HFFc6 (cell line): ENCODE data around the gene HS6ST2. TPM values are rescaled to one million over a fixed set of nuclear protein-coding genes. Genes with fewer than 3 reads are reported as not detected.

Experiments
- DNase-seq: peaks from one replicate; pipeline ENCODE4 v3.0.0-alpha.2; 2018
- H3K27ac Mint-ChIP-seq: 2 replicates; pipeline ENCODE4 v1.8.0; 2020; ENCODE audit warnings: mild to moderate bottlenecking, mixed read lengths
- H3K27me3 Mint-ChIP-seq: 2 replicates; pipeline ENCODE4 v1.8.0; 2021; ENCODE audit warnings: mild to moderate bottlenecking, moderate library complexity, mixed read lengths; ENCODE audit not compliant: insufficient read depth
- H3K36me3 Mint-ChIP-seq: 2 replicates; pipeline ENCODE4 v1.8.0; 2021; ENCODE audit warnings: low read depth, mixed read lengths
- H3K4me1 Mint-ChIP-seq: 2 replicates; pipeline ENCODE4 v1.8.0; 2020; ENCODE audit warnings: low read depth, mixed read lengths
- H3K4me3 Mint-ChIP-seq: 2 replicates; pipeline ENCODE4 v1.8.0; 2020; ENCODE audit warnings: mild to moderate bottlenecking, moderate library complexity, mixed read lengths
- H3K9me3 Mint-ChIP-seq: 2 replicates; pipeline ENCODE4 v1.8.0; 2020; ENCODE audit warnings: mild to moderate bottlenecking, mixed read lengths
- CTCF ChIP-seq: fragments of 200-600 bp; sonication (generic); IDR thresholded peaks from 2 replicates; pipeline ENCODE4 v1.5.0; 2021; ENCODE audit warnings: antibody characterized with exemption, mild to moderate bottlenecking
- total RNA-seq, 6 experiments: library from RNA; stranded (reverse); fragmentation: NEBNext Ultra II Directional; extraction: Animal tissue kit (Norgen Biotek cat#: 25700); gene quantifications; 2 replicates in 1 of 6; 3 replicates in 5 of 6; pipeline ENCODE4 v1.2.3, GENCODE V29; 2021

Gene HS6ST2
- total RNA-seq, 6 experiments from 2014 or later, result not detected

GRCh38 chrX:132842460-132843238 lies 115.8 kb downstream of the HS6ST2 start:
- H3K36me3 Mint-ChIP-seq, result no peaks in the 10 kb centered on the region
- no peak overlapping the region for H3K27ac Mint-ChIP-seq
- H3K4me3 Mint-ChIP-seq, result no peak overlapping the region
- H3K4me1 Mint-ChIP-seq, result no peaks in the 10 kb centered on the region
- peaks cover 1% of the 10 kb centered on the region; the same call in 1 of the 2 replicates for H3K9me3 Mint-ChIP-seq
- TF ChIP-seq CTCF, result no peak
- no peak for DNase-seq
- no peaks in the 10 kb centered on the region; the same call in 1 of the 2 replicates for H3K27me3 Mint-ChIP-seq

- peaks cover 6% of the 10 kb centered on the region; the same call in 1 of the 2 replicates for H3K9me3 Mint-ChIP-seq
- H3K4me1 Mint-ChIP-seq, result no peaks in the 10 kb centered on the region
- H3K27me3 Mint-ChIP-seq, result no peaks in the 10 kb centered on the region; the same call in 1 of the 2 replicates
- H3K4me3 Mint-ChIP-seq, result no peak overlapping the region
- TF ChIP-seq CTCF, result no peak
- DNase-seq, result no peak
- H3K27ac Mint-ChIP-seq, result no peak overlapping the region
- no peaks in the 10 kb centered on the region for H3K36me3 Mint-ChIP-seq
Measured at GRCh38 chrX:132837967-132838366, 120.5 kb downstream of the HS6ST2 start.

DNA sequence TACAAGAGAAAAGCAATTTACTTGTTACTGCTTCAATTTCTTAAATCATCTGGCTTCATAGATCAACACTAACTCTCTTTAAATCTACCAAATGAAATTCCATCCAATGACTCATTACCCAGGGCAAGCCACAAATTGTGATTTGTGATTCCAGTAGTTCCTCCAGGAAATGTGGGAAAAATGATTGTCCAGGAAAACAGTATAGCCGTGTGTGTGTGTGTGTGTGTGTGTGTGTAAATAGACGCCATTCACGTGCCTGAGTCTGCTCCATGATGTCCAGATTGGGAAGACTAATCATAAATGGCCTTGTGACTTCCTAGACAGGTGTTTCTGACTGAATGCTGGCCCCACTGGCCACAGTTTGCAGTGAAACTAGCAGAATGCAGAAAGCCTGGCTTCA lies 121.3 kb downstream of the HS6ST2 start:
- Mint-ChIP-seq H3K27ac (no peak overlapping the region), H3K36me3 (no peaks in the 10 kb centered on the region), H3K4me3 (no peak overlapping the region), H3K27me3 (no peaks in the 10 kb centered on the region; the same call in 1 of the 2 replicates), H3K9me3 (peaks cover 6% of the 10 kb centered on the region; the same call in 1 of the 2 replicates), H3K4me1 (no peaks in the 10 kb centered on the region)
- no peak for TF ChIP-seq CTCF
- DNase-seq, result no peak

- H3K4me1 Mint-ChIP-seq, result no peaks in the 10 kb centered on the region
- TF ChIP-seq CTCF, result no peak
- peaks cover 6% of the 10 kb centered on the region; the same call in 1 of the 2 replicates for H3K9me3 Mint-ChIP-seq
- no peak overlapping the region for H3K4me3 Mint-ChIP-seq
- H3K27ac Mint-ChIP-seq, result no peak overlapping the region
- no peak for DNase-seq
- H3K27me3 Mint-ChIP-seq, result no peaks in the 10 kb centered on the region; the same call in 1 of the 2 replicates
- no peaks in the 10 kb centered on the region for H3K36me3 Mint-ChIP-seq
Measured at GRCh38 chrX:132836471-132836870, 122.0 kb downstream of the HS6ST2 start.

DNA sequence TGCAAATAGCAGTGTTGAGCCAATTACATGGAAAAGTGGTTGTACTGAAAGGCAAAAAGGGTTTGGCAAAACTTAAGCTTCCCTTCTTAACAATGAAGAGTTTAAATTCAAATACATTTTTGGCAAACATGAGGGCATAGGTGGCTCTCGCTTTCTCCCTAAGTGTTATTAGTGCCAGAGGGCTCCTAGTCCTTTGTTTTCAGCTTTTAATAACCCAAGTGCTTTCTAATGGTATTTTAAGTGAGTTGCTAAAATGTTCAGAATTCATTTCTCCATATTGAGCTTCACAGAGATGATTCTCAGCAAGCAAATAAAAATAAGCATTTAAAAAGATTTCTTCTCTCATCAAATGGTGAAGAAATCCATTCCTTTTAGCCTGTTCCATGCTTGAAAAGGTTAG lies 123.7 kb downstream of the HS6ST2 start:
- no peak overlapping the region for H3K4me3 Mint-ChIP-seq
- no peaks in the 10 kb centered on the region for H3K36me3 Mint-ChIP-seq
- TF ChIP-seq CTCF, result no peak
- no peak overlapping the region for H3K27ac Mint-ChIP-seq
- H3K27me3 Mint-ChIP-seq, result no peaks in the 10 kb centered on the region; the same call in 1 of the 2 replicates
- peaks cover 6% of the 10 kb centered on the region; the same call in 1 of the 2 replicates for H3K9me3 Mint-ChIP-seq
- no peak for DNase-seq
- H3K4me1 Mint-ChIP-seq, result no peaks in the 10 kb centered on the region
